ENCODE data around the gene NSUN7. TPM values are rescaled to one million over a fixed set of nuclear protein-coding genes. Genes with fewer than 3 reads are reported as not detected.

NSUN7 gene
- total RNA-seq, 1 donor from 2014 or later = 0.79 TPM

GRCh38 chr4:40826821-40827220 is 77.1 kb downstream of the NSUN7 start:
- Histone ChIP-seq H3K36me3 (ENCODE audit: control insufficient read depth, insufficient read depth, low read length) (peaks cover 17% of the 10 kb centered on the region), H3K27me3 (ENCODE audit: control insufficient read depth, insufficient read depth, low read length) (no peaks in the 10 kb centered on the region), H3K4me3 (ENCODE audit: low read depth, low read length) (no peak overlapping the region)
- TF ChIP-seq CTCF (IDR thresholded peaks at IDR 0.05; ENCODE audit: insufficient read depth, low read length, severe bottlenecking) = no peak
- FAIRE-seq (peak; percentile 58), DNase-seq (ENCODE audit: low read depth) (no peak)

- Histone ChIP-seq H3K36me3 (ENCODE audit: control insufficient read depth, insufficient read depth, low read length) (peaks cover 13% of the 10 kb centered on the region), H3K4me3 (ENCODE audit: low read depth, low read length) (no peak overlapping the region), H3K27me3 (ENCODE audit: control insufficient read depth, insufficient read depth, low read length) (no peaks in the 10 kb centered on the region)
- DNase-seq (ENCODE audit: low read depth) = no peak
- no peak for TF ChIP-seq CTCF (IDR thresholded peaks at IDR 0.05; ENCODE audit: insufficient read depth, low read length, severe bottlenecking)
- FAIRE-seq = no peak
Measured at GRCh38 chr4:40827758-40828157, 78.0 kb downstream of the NSUN7 start.

GRCh38 chr4:40828661-40829060 is 78.9 kb downstream of the NSUN7 start:
- TF ChIP-seq CTCF (IDR thresholded peaks at IDR 0.05; ENCODE audit: insufficient read depth, low read length, severe bottlenecking) = no peak
- no peak for DNase-seq (ENCODE audit: low read depth)
- FAIRE-seq = no peak
- Histone ChIP-seq H3K36me3 (ENCODE audit: control insufficient read depth, insufficient read depth, low read length) (peaks cover 10% of the 10 kb centered on the region), H3K4me3 (ENCODE audit: low read depth, low read length) (no peak overlapping the region), H3K27me3 (ENCODE audit: control insufficient read depth, insufficient read depth, low read length) (no peaks in the 10 kb centered on the region)

DNA sequence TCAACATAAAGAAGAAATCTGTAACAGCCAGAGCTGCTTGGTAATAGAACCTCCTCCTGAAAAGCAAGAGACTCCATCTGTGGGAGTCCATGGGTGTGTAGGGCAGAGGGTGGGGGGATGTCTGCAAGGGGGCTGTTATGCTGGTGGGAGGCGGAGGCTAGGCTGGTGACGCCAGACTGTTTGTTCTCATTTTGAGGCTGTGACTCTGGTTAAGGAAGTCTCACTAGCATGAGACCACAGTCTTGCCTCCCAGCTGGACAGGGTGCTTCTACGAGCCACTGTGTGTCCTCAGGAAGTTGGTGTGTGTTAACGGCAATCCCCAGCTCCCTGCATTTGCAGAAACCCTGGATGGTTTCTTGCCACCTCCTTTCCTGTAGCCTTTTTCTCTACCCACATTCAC is 79.8 kb downstream of the NSUN7 start:
- no peaks in the 10 kb centered on the region for H3K27me3 ChIP-seq (ENCODE audit: control insufficient read depth, insufficient read depth, low read length)
- peaks cover 10% of the 10 kb centered on the region for H3K36me3 ChIP-seq (ENCODE audit: control insufficient read depth, insufficient read depth, low read length)
- no peak overlapping the region for H3K4me3 ChIP-seq (ENCODE audit: low read depth, low read length)
- no peak for FAIRE-seq
- no peak for DNase-seq (ENCODE audit: low read depth)
- TF ChIP-seq CTCF (IDR thresholded peaks at IDR 0.05; ENCODE audit: insufficient read depth, low read length, severe bottlenecking) = no peak

GRCh38 chr4:40831146-40831907 is 81.6 kb downstream of the NSUN7 start:
- DNase-seq (ENCODE audit: low read depth) = no peak
- Histone ChIP-seq H3K4me3 (ENCODE audit: low read depth, low read length) (no peak overlapping the region), H3K36me3 (ENCODE audit: control insufficient read depth, insufficient read depth, low read length) (peaks cover 14% of the 10 kb centered on the region), H3K27me3 (ENCODE audit: control insufficient read depth, insufficient read depth, low read length) (no peaks in the 10 kb centered on the region)
- FAIRE-seq = no peak
- no peak for TF ChIP-seq CTCF (IDR thresholded peaks at IDR 0.05; ENCODE audit: insufficient read depth, low read length, severe bottlenecking)

DNA sequence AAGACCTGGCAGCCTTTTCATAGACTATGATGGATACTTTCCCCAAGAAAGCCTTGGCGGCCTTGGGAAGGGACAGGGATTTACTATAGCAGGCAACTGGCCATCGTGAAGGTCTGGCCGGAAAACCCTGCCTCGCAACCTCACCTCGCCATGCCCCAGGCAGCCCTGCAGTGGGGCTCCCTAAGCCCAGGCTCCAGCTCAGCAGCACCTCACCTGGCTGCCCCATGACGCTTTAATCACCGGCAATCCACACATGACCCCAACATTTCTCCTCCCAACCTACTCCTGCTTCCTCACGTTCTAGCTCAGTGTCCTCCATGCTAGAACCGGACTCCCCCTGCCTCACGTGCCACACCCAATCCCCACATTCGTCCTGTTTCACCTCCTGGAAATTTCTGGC is 82.4 kb downstream of the NSUN7 start:
- Histone ChIP-seq H3K4me3 (ENCODE audit: low read depth, low read length) (no peak overlapping the region), H3K36me3 (ENCODE audit: control insufficient read depth, insufficient read depth, low read length) (peaks cover 13% of the 10 kb centered on the region), H3K27me3 (ENCODE audit: control insufficient read depth, insufficient read depth, low read length) (no peaks in the 10 kb centered on the region)
- no peak for TF ChIP-seq CTCF (IDR thresholded peaks at IDR 0.05; ENCODE audit: insufficient read depth, low read length, severe bottlenecking)
- no peak for DNase-seq (ENCODE audit: low read depth)
- no peak for FAIRE-seq
